ENCODE data around the gene LRRN4CL. TPM values are rescaled to one million over a fixed set of nuclear protein-coding genes. Genes with fewer than 3 reads are reported as not detected.
"Not testable (repeated sequence)": the region's sequence is repeated elsewhere in the genome, so short reads cannot be mapped to it uniquely, and the experiment has no call there.

The LRRN4CL gene
- total and polyA plus RNA-seq, 5 donors: 1.4 to 3.3 (median 2.9) TPM

DNA sequence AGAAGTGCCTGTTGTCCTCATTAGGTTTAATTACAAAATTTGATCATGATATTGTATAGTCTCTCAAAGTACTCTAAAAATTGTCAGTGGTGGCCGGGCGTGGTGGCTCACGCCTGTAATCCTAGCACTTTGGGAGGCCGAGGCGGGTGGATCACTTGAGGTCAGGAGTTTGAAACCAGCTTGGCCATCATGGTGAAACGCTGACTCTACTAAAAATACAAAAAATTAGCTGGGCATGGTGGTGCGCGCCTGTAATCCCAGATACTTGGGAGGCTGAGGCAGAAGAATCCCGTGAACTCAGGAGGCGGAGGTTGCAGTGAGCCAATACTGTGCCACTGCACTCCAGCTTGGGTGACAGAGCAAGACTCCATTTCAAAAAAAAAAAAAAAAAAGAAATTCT is 13.9 kb downstream of the LRRN4CL start:
- H3K4me3 ChIP-seq (ENCODE audit: low read length); intact Hi-C loops (cut with DNase I); ATAC-seq; H3K27me3 ChIP-seq (ENCODE audit: control insufficient read depth, insufficient read depth); H3K27ac ChIP-seq (ENCODE audit: low read length); H3K4me1 ChIP-seq (ENCODE audit: control insufficient read depth, insufficient read depth, low read length); H3K9me3 ChIP-seq (ENCODE audit: control insufficient read depth, low read length); DNase-seq: not testable (repeated sequence)
- WGBS: 92% methylated on average over 10 of the region's 10 CpGs

GRCh38 chr11:62673196-62673525 is 16.2 kb downstream of the LRRN4CL start:
- intact Hi-C loops (cut with DNase I): no loop called here
- DNase-seq (no peak), ATAC-seq (no peak)
- H3K27ac ChIP-seq (ENCODE audit: low read length): no peak overlapping the region
- H3K4me3 ChIP-seq (ENCODE audit: low read length): no peak overlapping the region
- H3K9me3 ChIP-seq (ENCODE audit: control insufficient read depth, low read length): no peaks in the 10 kb centered on the region
- H3K4me1 ChIP-seq (ENCODE audit: control insufficient read depth, insufficient read depth, low read length): peaks cover 3% of the 10 kb centered on the region
- H3K27me3 ChIP-seq (ENCODE audit: control insufficient read depth, insufficient read depth): no peaks in the 10 kb centered on the region
- WGBS: 88% methylated on average over 2 of the region's 2 CpGs

GRCh38 chr11:62671608-62672389 is 17.5 kb downstream of the LRRN4CL start, which contains the start of the genes LBHD1 and UQCC3:
Gene LBHD1, minus strand, starts transcription at chr11:62672267. Its CDS starts 2,236 bp downstream, at chr11:62670031.
Gene UQCC3, plus strand, starts transcription at chr11:62671673. Its CDS starts 73 bp downstream, at chr11:62671746.
- intact Hi-C loops (cut with DNase I): no loop called here
- Histone ChIP-seq H3K4me3 (ENCODE audit: low read length) (peak within 1 kb of the TSS; percentile 72), H3K27ac (ENCODE audit: low read length) (peak within 1 kb of the TSS; percentile 93), H3K9me3 (ENCODE audit: control insufficient read depth, low read length) (no peaks in the 10 kb centered on the region), H3K27me3 (ENCODE audit: control insufficient read depth, insufficient read depth) (no peaks in the 10 kb centered on the region), H3K4me1 (ENCODE audit: control insufficient read depth, insufficient read depth, low read length) (peaks cover 2% of the 10 kb centered on the region)
- under 1% methylated on average over 59 of the region's 59 CpGs for WGBS
- ATAC-seq (peak; percentile 88 to 89), DNase-seq (peak; percentile 76 to 89 (median 88))

DNA sequence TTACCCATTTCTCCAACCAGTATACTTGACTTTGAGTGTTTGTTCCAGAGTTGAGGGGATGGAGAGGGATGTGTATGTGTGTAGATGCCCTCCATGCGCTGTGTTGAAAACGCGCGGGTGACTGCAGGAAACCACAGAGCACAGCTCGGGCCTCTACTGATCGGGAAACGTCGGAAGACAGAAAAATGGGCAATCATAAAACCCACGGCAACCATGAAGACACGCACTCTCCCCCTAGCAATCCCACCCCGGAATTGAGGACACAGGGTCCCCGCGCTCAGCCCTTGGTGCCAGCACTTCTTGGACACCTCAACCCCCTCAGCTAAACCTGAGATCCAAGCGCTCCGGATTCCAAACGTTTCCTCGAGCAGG is 18.1 kb downstream of the LRRN4CL start:
- ATAC-seq (peak; percentile 34 to 39), DNase-seq (no peak)
- WGBS: under 1% methylated on average over 17 of the region's 17 CpGs
- intact Hi-C loops (cut with DNase I): no loop called here
- Histone ChIP-seq H3K9me3 (ENCODE audit: control insufficient read depth, low read length) (no peaks in the 10 kb centered on the region), H3K4me1 (ENCODE audit: control insufficient read depth, insufficient read depth, low read length) (peaks cover 8% of the 10 kb centered on the region), H3K27ac (ENCODE audit: low read length) (peak overlapping the region; percentile 93), H3K4me3 (ENCODE audit: low read length) (peak overlapping the region; percentile 72), H3K27me3 (ENCODE audit: control insufficient read depth, insufficient read depth) (no peaks in the 10 kb centered on the region)

GRCh38 chr11:62669420-62670161 is 19.7 kb downstream of the LRRN4CL start:
- no peak for DNase-seq
- Histone ChIP-seq H3K4me1 (ENCODE audit: control insufficient read depth, insufficient read depth, low read length) (peaks cover 9% of the 10 kb centered on the region), H3K27ac (ENCODE audit: low read length) (no peak overlapping the region), H3K4me3 (ENCODE audit: low read length) (no peak overlapping the region), H3K27me3 (ENCODE audit: control insufficient read depth, insufficient read depth) (no peaks in the 10 kb centered on the region), H3K9me3 (ENCODE audit: control insufficient read depth, low read length) (no peaks in the 10 kb centered on the region)
- intact Hi-C loops (cut with DNase I): no loop called here
- ATAC-seq: no peak
- 76% methylated on average over 4 of the region's 4 CpGs for WGBS

GRCh38 chr11:62667460-62667859 is 21.9 kb downstream of the LRRN4CL start:
- H3K9me3 ChIP-seq (ENCODE audit: control insufficient read depth, low read length): no peaks in the 10 kb centered on the region
- H3K27ac ChIP-seq (ENCODE audit: low read length): no peak overlapping the region
- H3K4me1 ChIP-seq (ENCODE audit: control insufficient read depth, insufficient read depth, low read length): peaks cover 9% of the 10 kb centered on the region
- 79% methylated on average over 2 of the region's 2 CpGs for WGBS
- DNase-seq: no peak
- no peak overlapping the region for H3K4me3 ChIP-seq (ENCODE audit: low read length)
- intact Hi-C loops (cut with DNase I): no loop called here
- no peaks in the 10 kb centered on the region for H3K27me3 ChIP-seq (ENCODE audit: control insufficient read depth, insufficient read depth)
- no peak for ATAC-seq

DNA sequence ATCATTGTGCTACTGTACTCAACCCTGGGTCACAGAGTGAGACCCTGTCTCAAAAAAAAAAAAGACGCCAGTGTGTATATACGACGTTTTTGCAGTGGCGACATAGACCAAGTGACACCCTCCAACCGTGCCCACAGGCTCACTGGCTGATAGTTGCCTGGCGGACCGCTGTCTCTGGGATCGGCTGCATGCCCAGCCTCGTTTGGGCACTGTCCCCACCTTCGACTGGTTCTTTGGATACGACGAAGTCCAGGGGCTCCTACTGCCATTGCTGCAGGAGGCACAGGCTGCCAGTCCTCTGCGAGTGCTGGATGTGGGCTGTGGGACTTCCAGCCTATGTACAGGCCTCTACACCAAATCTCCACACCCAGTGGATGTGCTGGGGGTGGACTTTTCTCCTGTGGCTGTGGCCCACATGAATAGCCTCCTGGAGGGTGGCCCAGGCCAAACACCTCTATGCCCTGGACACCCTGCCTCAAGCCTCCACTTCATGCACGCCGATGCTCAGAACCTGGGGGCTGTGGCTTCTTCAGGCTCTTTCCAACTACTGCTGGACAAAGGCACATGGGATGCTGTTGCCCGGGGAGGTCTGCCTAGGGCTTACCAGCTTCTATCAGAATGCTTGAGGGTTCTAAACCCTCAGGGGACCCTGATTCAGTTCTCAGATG is 22.9 kb downstream of the LRRN4CL start:
- intact Hi-C loops (cut with DNase I): no loop called here
- Histone ChIP-seq H3K27ac (ENCODE audit: low read length) (peak overlapping the region; percentile 63), H3K4me3 (ENCODE audit: low read length) (peak overlapping the region; percentile 89), H3K27me3 (ENCODE audit: control insufficient read depth, insufficient read depth) (no peaks in the 10 kb centered on the region), H3K9me3 (ENCODE audit: control insufficient read depth, low read length) (no peaks in the 10 kb centered on the region), H3K4me1 (ENCODE audit: control insufficient read depth, insufficient read depth, low read length) (peaks cover 9% of the 10 kb centered on the region)
- no peak for ATAC-seq
- DNase-seq: peak in 1 of 3 donors; percentile 54
- 46% methylated on average over 16 of the region's 16 CpGs for WGBS

DNA sequence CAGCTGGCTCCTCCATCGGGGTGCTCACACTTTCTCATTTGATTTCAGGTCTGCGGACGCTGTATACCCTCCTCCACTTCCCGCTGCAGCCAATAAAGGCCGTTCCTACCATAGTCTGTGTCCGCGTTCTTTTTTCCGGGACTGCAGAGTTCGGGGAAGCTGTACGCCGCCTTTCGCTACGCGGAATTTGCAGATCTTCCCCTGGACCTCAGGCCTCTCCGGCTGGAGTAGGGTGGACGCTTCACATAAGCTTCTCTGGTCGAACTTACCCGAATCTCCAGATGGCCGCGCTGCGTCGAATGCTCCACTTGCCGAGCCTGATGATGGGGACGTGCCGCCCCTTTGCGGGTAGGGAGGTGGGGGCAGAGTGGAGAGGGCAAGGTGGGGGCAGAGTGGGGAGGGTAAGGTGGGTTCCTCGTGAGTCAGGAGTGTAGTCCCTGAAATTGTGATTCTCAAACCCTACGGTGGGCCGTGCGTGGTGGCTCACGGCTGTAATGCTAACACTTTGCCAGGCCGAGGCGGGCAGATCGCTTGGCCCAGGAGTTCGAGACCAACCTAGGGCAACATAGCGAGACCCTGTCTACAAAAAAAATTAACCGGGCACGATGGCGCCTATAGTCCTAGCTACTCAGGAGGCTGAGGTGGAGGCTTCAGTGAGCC is 23.6 kb downstream of the LRRN4CL start:
- Histone ChIP-seq H3K27ac (ENCODE audit: low read length) (peak overlapping the region; percentile 97), H3K9me3 (ENCODE audit: control insufficient read depth, low read length) (no peaks in the 10 kb centered on the region), H3K4me1 (ENCODE audit: control insufficient read depth, insufficient read depth, low read length) (peaks cover 9% of the 10 kb centered on the region), H3K27me3 (ENCODE audit: control insufficient read depth, insufficient read depth) (no peaks in the 10 kb centered on the region), H3K4me3 (ENCODE audit: low read length) (peak overlapping the region; percentile 89)
- DNase-seq (peak; percentile 50 to 84 (median 84)), ATAC-seq (peak; percentile 59 to 62)
- intact Hi-C loops (cut with DNase I): no loop called here
- WGBS: 3% methylated on average over 39 of the region's 39 CpGs

DNA sequence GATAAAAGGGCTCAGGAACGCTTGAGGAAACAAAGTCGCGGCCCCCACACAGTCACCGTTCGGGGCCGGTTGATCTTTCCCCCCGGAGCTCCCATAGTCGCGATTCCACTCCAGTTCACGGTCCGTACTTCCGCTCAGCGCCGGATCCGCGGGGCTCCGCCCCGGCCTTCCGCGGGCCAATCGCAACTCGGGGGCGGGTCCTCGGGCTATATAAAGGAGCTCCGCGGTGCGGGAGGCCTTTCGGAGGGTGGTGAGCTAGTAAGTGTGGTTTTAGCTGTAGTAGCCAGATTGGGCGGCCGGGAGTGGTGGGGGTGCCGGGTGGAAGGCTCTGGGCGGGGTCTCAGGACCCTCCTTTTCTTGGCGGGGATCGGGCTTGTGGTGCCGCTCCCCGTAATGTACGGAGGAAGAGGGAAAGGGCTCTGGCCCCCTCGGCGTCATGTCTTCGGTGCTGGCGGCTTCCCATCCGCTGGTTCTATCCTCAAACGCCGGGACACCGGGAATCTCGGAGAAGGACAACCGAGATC is 24.2 kb downstream of the LRRN4CL start, which contains the start of the genes C11orf98 and CSKMT:
TSS of gene C11orf98 (minus strand) at position 136 of the 524 bp plus-strand sequence. CDS start at position 95, 41 bp downstream.
TSS of gene CSKMT (plus strand) at position 238 of the 524 bp plus-strand sequence. CDS start 568 bp downstream, outside the sequence.
- peaks cover 9% of the 10 kb centered on the region for H3K4me1 ChIP-seq (ENCODE audit: control insufficient read depth, insufficient read depth, low read length)
- no peaks in the 10 kb centered on the region for H3K9me3 ChIP-seq (ENCODE audit: control insufficient read depth, low read length)
- peak; percentile 97 to 98 for ATAC-seq
- H3K27me3 ChIP-seq (ENCODE audit: control insufficient read depth, insufficient read depth): no peaks in the 10 kb centered on the region
- intact Hi-C loops (cut with DNase I): no loop called here
- peak; percentile 96 to 97 (median 97) for DNase-seq
- peak within 1 kb of the TSS; percentile 97 for H3K27ac ChIP-seq (ENCODE audit: low read length)
- WGBS: under 1% methylated on average over 47 of the region's 47 CpGs
- peak within 1 kb of the TSS; percentile 89 for H3K4me3 ChIP-seq (ENCODE audit: low read length)

DNA sequence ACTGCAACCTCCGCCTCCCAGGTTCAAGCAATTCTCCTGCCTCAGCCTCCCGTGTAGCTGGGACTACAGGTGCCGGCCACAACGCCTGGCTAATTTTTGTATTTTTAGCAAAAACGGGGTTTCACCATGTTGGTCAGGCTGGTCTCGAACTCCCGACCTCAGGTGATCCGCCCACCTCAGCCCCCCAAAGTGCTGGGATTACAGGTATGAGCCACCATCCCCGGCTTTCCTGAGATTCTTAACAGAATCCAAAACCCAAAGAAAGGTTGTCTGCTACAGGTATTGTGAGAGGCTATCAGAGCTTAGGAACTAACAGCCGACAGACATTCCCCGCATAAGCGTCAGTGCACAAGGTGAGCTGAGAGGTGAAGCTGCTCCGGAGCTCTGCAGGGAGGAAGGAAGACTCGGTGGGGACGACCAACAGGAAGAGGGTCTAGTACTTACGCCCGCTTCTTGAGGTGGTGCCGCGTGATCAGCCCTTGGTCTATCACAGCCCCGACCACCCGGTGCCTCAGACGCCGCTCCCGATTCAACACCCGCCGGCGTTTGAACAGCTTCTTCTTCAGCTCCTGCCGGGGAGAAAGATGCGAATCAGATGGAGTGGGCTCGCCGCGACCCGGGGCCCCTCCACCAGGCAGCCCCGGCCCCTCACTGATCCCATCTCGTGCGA is 24.8 kb downstream of the LRRN4CL start:
- Histone ChIP-seq H3K4me1 (ENCODE audit: control insufficient read depth, insufficient read depth, low read length) (peaks cover 9% of the 10 kb centered on the region), H3K4me3 (ENCODE audit: low read length) (peak overlapping the region; percentile 89)
- DNase-seq: no peak

More for the DNA sequence above, 24.8 kb downstream of the LRRN4CL start:
- peak overlapping the region; percentile 91 for H3K27ac ChIP-seq (ENCODE audit: low read length)
- intact Hi-C loops (cut with DNase I): no loop called here
- 3% methylated on average over 36 of the region's 36 CpGs for WGBS
- ATAC-seq: peak; percentile 25 to 39
- no peaks in the 10 kb centered on the region for H3K9me3 ChIP-seq (ENCODE audit: control insufficient read depth, low read length)
- H3K27me3 ChIP-seq (ENCODE audit: control insufficient read depth, insufficient read depth): no peaks in the 10 kb centered on the region

Data from right cardiac atrium (tissue), 5 donors.